Neural progenitor cell (in vitro differentiated cells): Measurements from ENCODE around the gene GM2A.

Experiments used
- EZH2 ChIP-seq: fragments of 200-600 bp; sonication (generic); IDR thresholded peaks from 2 replicates; pipeline ENCODE4 v1.6.1; 2017; ENCODE audit warnings: antibody characterized with exemption, mild to moderate bottlenecking, moderate library complexity
- TF ChIP-seq, protein P1 (sequence below): fragments of 200-600 bp; sonication (generic); IDR thresholded peaks from 2 replicates; pipeline ENCODE4 v1.5.1; 2017; ENCODE audit warnings: antibody characterized with exemption, mild to moderate bottlenecking

DNA sequence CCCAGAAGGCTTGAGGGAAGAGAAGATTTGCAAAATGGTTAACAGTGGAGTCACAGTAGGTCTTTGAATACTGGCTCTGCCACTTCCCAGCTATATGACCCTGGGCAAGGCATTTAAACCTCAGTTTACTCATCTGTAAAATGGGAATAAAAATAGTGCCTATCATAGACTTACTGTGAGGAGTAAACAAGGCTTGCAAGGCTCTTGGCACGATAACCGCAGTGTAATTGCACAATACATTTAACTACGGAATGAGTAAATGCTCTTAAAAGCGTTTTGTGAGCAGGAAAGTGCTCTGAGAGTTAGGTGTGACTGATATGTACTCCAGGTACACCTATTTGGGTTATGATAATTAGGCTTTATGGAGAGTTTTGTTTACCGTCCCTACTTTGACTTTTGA is 42.2 kb downstream of the GM2A start:
- TF ChIP-seq, protein P1, sequence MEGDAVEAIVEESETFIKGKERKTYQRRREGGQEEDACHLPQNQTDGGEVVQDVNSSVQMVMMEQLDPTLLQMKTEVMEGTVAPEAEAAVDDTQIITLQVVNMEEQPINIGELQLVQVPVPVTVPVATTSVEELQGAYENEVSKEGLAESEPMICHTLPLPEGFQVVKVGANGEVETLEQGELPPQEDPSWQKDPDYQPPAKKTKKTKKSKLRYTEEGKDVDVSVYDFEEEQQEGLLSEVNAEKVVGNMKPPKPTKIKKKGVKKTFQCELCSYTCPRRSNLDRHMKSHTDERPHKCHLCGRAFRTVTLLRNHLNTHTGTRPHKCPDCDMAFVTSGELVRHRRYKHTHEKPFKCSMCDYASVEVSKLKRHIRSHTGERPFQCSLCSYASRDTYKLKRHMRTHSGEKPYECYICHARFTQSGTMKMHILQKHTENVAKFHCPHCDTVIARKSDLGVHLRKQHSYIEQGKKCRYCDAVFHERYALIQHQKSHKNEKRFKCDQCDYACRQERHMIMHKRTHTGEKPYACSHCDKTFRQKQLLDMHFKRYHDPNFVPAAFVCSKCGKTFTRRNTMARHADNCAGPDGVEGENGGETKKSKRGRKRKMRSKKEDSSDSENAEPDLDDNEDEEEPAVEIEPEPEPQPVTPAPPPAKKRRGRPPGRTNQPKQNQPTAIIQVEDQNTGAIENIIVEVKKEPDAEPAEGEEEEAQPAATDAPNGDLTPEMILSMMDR = no peak
- TF ChIP-seq EZH2 = no peak
